ENCODE results near the gene GPR179.

GPR179 gene

GRCh38 chr17:38353086-38353604 lies 9.4 kb upstream of the GPR179 start:
- H3K4me1 ChIP-seq (ENCODE audit: low read length): peaks cover 18% of the 10 kb centered on the region

DNA sequence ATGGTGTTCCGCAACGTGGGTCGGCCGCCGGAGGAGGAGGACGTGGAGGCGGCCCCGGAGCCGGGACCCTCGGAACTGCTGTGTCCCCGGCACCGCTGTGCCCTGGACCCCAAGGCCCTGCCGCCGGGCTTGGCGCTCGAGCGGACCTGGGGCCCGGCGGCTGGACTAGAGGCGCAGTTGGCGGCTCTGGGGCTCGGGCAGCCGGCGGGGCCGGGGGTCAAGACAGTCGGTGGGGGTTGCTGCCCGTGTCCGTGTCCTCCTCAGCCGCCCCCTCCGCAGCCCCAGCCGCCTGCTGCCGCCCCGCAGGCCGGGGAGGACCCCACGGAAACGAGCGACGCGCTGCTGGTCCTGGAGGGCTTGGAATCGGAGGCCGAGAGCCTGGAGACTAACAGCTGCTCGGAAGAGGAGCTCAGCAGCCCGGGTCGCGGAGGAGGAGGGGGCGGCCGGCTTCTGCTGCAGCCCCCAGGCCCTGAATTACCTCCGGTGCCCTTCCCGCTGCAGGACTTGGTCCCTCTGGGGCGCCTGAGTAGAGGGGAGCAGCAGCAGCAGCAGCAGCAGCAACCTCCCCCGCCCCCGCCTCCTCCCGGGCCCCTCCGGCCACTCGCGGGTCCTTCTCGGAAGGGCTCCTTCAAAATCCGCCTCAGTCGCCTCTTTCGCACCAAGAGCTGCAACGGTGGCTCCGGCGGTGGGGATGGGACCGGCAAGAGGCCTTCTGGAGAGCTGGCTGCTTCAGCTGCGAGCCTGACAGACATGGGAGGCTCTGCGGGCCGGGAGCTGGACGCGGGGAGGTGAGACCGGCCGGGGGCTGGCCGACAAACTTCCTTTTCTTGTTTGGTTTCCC lies 8.7 kb upstream of the GPR179 start:
- Histone ChIP-seq H3K4me3 (ENCODE audit: low read length) (peak overlapping the region; percentile 84), H3K9ac (ENCODE audit: low read length) (peak overlapping the region; percentile 78), H3K27ac (ENCODE audit: low read length) (no peak overlapping the region), H3K27me3 (ENCODE audit: low read depth, low read length) (no peaks in the 10 kb centered on the region), H3K4me2 (ENCODE audit: low read length) (peak overlapping the region; percentile 95), H3K79me2 (ENCODE audit: low read length) (peaks cover 39% of the 10 kb centered on the region), H4K20me1 (ENCODE audit: insufficient read depth, low read length) (peaks cover 20% of the 10 kb centered on the region), H3K36me3 (replicated peaks; ENCODE audit: low read depth, low read length) (no peaks in the 10 kb centered on the region), H3K4me1 (ENCODE audit: low read length) (peaks cover 18% of the 10 kb centered on the region), H2AFZ (ENCODE audit: low read depth, low read length) (no peak overlapping the region), H3K9me3 (ENCODE audit: insufficient read depth, low read length) (no peaks in the 10 kb centered on the region)
- TF ChIP-seq, protein P1, sequence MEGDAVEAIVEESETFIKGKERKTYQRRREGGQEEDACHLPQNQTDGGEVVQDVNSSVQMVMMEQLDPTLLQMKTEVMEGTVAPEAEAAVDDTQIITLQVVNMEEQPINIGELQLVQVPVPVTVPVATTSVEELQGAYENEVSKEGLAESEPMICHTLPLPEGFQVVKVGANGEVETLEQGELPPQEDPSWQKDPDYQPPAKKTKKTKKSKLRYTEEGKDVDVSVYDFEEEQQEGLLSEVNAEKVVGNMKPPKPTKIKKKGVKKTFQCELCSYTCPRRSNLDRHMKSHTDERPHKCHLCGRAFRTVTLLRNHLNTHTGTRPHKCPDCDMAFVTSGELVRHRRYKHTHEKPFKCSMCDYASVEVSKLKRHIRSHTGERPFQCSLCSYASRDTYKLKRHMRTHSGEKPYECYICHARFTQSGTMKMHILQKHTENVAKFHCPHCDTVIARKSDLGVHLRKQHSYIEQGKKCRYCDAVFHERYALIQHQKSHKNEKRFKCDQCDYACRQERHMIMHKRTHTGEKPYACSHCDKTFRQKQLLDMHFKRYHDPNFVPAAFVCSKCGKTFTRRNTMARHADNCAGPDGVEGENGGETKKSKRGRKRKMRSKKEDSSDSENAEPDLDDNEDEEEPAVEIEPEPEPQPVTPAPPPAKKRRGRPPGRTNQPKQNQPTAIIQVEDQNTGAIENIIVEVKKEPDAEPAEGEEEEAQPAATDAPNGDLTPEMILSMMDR (IDR thresholded peaks at IDR 0.05; ENCODE audit: low read depth, low read length): no peak
- TF ChIP-seq EZH2phosphoT487 (IDR thresholded peaks at IDR 0.05; ENCODE audit: low read depth): no peak

More at GRCh38 chr17:38353086-38353604, 9.4 kb upstream of the GPR179 start:
- H3K9ac ChIP-seq (ENCODE audit: low read length): peak overlapping the region; percentile 78
- no peak overlapping the region for H3K27ac ChIP-seq (ENCODE audit: low read length)
- peak overlapping the region; percentile 95 for H3K4me2 ChIP-seq (ENCODE audit: low read length)
- H3K4me3 ChIP-seq (ENCODE audit: low read length): peak overlapping the region; percentile 84
- H3K27me3 ChIP-seq (ENCODE audit: low read depth, low read length): no peaks in the 10 kb centered on the region
- TF ChIP-seq, protein P1 (IDR thresholded peaks at IDR 0.05; ENCODE audit: low read depth, low read length): no peak
- no peak for TF ChIP-seq EZH2phosphoT487 (IDR thresholded peaks at IDR 0.05; ENCODE audit: low read depth)
- H3K36me3 ChIP-seq (replicated peaks; ENCODE audit: low read depth, low read length): no peaks in the 10 kb centered on the region
- no peaks in the 10 kb centered on the region for H3K9me3 ChIP-seq (ENCODE audit: insufficient read depth, low read length)
- H4K20me1 ChIP-seq (ENCODE audit: insufficient read depth, low read length): peaks cover 20% of the 10 kb centered on the region
- peaks cover 46% of the 10 kb centered on the region for H3K79me2 ChIP-seq (ENCODE audit: low read length)
- no peak overlapping the region for H2AFZ ChIP-seq (ENCODE audit: low read depth, low read length)

DNA sequence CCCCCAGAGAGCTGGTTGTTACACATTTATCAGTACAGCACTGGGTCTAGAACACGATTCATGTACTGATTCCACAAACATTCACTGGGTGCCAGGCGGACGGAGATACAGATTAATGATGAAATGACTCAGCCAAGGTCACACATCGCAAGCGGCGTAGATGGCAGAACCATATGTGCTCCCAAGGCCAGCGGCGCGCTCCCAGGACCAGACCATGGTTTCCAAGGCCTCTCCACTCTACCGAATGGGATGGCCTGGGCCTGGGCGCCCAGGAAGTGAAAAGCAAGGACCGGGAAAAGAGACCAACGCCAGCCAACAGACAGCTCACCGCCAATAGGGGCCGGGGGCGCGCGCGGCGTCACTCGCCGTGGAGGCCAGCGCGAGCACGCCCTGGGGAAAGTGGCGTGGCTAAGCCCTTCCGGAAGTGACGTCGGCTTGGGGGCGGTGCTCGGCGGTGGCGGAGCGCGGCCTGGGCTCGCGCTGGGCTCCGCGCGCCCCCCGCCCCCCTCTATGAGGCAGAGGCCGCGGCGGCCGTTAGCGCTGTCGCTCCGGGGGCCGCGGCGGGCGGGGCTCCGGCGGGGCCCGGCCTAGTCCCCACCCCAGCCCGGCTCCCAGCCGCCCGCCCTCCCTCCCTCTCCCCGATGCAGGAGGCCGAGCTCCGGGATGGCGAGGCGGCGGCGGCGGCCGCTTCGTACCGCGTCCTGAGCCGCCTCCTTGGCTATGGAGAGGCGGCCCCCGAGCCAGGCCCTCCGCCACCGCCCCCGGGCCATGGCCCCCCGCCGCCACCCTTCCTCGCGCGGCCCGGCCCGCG lies 7.9 kb upstream of the GPR179 start, which contains the start of gene SOCS7:
TSS of gene SOCS7 (plus strand) at position 433 of the 811 bp plus-strand sequence. CDS start at position 642, 209 bp downstream.
- Histone ChIP-seq H3K9ac (ENCODE audit: low read length) (peak within 1 kb of the TSS; percentile 82), H3K4me2 (ENCODE audit: low read length) (peak within 1 kb of the TSS; percentile 95), H3K4me1 (ENCODE audit: low read length) (peaks cover 18% of the 10 kb centered on the region), H3K79me2 (ENCODE audit: low read length) (peaks cover 31% of the 10 kb centered on the region), H3K9me3 (ENCODE audit: insufficient read depth, low read length) (no peaks in the 10 kb centered on the region), H4K20me1 (ENCODE audit: insufficient read depth, low read length) (peaks cover 20% of the 10 kb centered on the region), H3K36me3 (replicated peaks; ENCODE audit: low read depth, low read length) (no peaks in the 10 kb centered on the region), H3K27ac (ENCODE audit: low read length) (peak within 1 kb of the TSS; percentile 47), H3K4me3 (ENCODE audit: low read length) (peak within 1 kb of the TSS; percentile 84), H3K27me3 (ENCODE audit: low read depth, low read length) (no peaks in the 10 kb centered on the region), H2AFZ (ENCODE audit: low read depth, low read length) (peak within 1 kb of the TSS; percentile 77)
- no peak for TF ChIP-seq EZH2phosphoT487 (IDR thresholded peaks at IDR 0.05; ENCODE audit: low read depth)
- TF ChIP-seq, protein P1 (IDR thresholded peaks at IDR 0.05; ENCODE audit: low read depth, low read length): no peak
